D341Med (cell line): ENCODE results near the gene ARRB2.
"Not testable (repeated sequence)": the region's sequence is repeated elsewhere in the genome, so short reads cannot be mapped to it uniquely, and the experiment has no call there.

ENCODE experiments used
- DNase-seq: peaks from one replicate; pipeline ENCODE4 v3.0.0; 2012; ENCODE audit warnings: low spot score

The ARRB2 gene

DNA sequence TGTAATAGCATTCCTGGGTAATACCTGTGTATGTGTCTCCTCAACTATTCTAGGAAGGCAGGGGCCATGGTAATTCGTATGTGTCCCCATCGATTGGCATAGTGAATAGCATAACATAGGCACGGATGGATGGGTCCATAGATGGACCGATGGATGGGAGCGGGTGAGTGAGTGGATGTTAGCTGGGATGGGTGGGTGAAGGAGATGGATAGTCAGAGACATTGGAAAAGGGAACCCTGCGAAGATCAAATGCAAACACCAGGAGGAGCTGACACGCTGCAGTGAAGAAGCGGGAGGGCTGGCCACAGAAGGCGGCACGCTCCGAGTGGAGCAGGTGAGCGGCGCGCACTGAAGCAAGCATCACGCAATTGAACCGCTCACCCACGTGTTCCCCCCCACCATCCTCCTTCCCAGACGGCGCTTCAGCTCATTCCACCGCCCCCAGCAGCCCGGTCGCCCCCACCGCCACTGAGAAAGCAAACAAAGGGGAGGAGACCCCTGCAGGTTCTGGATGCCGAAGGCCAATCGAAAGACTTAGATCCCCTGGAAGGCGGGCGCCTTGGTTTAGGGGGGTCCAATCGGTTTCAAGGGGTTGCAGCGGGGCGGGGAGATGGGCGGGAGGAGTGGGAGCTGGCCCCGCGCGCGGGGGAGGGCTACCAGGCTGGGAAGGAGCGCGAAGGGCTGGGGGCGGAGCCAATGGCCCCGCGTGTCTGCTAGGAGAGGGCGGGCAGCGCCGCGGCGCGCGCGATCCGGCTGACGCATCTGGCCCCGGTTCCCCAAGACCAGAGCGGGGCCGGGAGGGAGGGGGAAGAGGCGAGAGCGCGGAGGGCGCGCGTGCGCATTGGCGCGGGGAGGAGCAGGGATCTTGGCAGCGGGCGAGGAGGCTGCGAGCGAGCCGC, at the start of gene ARRB2:
ARRB2 (plus strand) TSS at position 839 of the 899 bp plus-strand sequence. CDS start 90 bp downstream, outside the sequence.
- peak; percentile 92 for DNase-seq

DNA sequence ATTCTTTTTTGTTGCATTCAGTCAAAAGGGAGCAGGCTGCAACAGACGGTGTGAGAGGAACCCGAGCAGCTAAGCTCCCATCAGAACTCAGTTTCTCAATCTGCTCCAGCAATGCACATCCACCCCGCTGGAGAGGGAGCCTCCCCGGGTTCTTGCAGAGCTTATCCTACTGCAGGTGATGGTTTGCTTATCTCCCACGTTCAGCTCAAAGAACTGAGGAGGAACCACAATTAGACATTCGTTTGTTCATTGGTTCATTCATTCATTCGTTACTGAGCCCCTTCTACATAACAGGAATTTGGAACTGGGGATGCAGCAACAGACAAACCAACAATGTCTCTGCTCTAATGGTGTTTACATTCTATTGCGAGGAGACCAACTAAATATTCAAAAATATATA, 46.7 kb upstream of the ARRB2 start:
- DNase-seq = no peak

GRCh38 chr17:4664230-4664629, 46.2 kb upstream of the ARRB2 start:
- DNase-seq = no peak

GRCh38 chr17:4665027-4665426, 45.4 kb upstream of the ARRB2 start:
- DNase-seq = no peak

DNA sequence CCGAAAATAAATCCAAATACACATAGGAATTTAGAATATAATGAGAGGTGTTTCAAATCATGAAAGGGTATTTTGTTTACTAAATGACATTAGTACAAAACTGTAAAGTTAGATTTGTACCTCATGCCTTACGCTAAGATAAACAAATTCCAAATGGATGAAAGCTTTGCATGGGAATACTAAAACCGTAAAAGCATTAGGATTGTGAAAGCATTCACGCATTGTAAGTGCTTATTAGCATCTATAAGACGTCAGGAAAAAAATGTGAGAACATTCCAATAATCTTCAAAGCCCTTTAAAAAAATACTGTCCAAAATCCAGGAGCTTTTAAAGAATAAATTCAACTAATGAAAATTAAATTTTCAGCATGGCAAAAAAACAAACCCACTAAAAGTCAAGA, 44.1 kb upstream of the ARRB2 start:
- no peak for DNase-seq

GRCh38 chr17:4667166-4667565, 43.3 kb upstream of the ARRB2 start:
- no peak for DNase-seq

- no peak for DNase-seq
These were observed 38.3 kb upstream of the ARRB2 start for GRCh38 chr17:4672055-4672630.

DNA sequence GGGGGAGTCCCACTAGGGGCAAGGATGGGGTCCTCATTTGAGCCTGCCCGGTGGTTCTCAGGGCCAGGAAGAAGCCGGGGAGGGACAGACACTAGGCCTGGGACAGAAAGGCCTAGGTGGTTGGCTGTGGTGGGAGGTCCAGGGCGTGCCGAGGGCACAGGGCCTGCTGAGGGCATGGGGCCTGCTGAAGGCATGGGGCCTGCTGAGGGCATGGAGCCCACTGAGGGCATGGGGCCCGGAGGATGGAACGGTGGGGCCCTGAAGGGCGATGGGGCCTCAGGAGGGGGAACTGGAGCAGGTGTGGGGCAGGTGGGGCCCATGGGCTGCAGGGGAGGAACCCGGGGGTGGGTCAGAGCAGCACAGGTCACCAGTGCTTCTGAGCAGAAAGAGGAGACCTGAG, 37.7 kb upstream of the ARRB2 start:
- DNase-seq = no peak

- DNase-seq = no peak
These were observed 37.3 kb upstream of the ARRB2 start for GRCh38 chr17:4673169-4673568.

- DNase-seq = no peak
These were observed 36.3 kb upstream of the ARRB2 start for GRCh38 chr17:4673986-4674684.

DNA sequence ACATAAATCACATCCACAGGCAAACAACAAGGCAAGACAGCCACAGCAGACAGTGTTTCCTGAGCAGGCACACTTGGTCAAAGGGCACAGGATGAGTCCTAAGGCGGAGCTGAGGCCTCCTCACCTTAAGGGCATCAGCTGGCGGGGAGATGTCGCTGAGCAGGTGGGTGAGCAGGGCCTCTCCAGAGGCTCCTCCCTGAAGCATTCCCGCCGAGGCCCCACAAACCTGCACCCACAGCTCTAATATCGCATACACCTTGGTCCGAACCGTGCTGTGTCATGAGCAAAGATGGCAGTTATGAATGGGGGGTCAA, 35.8 kb upstream of the ARRB2 start:
- no peak for DNase-seq

DNA sequence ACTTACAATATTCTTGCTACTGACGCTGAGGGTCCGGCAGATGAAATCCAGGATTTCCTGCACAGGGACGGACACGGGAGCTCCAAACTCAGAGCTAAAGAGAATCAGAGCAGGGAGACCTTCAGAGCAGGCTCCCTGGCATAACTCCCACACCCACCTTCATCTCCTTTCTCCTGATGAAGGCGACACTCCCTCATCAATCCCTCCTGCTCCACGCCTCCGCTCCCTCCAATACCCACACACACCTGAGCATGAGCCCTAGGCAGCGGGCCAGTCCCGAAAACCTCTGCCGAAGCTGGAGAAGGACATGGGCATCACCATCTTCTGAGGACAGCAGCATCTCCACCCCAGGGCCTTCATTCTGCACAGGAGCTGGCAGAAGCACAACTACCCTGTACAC, 34.6 kb upstream of the ARRB2 start:
- no peak for DNase-seq

DNA sequence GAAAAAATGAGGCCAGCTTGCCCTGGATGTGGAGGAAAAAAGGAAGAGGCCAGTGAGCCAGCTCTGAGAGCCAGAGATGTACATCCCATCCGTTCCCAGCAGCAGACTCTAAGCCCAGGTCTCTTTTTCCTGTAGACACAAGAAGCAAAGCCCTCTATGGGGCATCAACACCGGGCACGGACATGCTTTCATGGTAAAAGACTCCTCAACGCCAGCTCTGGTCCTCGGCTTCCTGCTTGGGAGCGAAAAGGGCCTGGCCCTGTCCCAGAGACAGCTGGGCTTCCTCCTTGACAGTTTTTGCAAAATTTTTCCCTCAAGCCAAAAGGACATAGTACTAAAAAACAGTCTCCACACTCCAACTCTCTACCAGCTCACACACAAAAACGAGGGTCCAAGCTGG, 33.6 kb upstream of the ARRB2 start:
- no peak for DNase-seq

GRCh38 chr17:4678448-4679026, 31.9 kb upstream of the ARRB2 start:
- no peak for DNase-seq

- DNase-seq = no peak
These were observed 30.8 kb upstream of the ARRB2 start for GRCh38 chr17:4679658-4680057.

- DNase-seq = not testable (repeated sequence)
These were observed 26.7 kb upstream of the ARRB2 start for GRCh38 chr17:4683739-4684138.

DNA sequence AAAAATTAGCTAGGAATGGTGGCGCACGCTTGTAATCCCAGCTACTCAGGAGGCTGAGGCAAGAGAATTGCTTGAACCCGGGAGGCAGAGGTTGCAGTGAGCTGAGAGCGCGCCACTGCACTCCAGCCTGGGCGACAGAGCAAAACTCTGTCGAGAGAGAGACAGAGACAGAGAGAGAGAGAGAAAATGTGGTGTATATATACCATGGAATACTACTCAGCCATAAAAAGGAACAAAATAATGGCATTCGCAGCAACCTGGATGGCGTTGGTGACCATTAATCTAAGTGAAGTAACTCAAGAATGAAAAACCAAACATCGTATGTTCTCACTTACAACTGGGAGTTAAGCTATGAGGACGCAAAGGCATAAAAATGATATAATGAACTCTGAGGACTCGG, 20.6 kb upstream of the ARRB2 start:
- DNase-seq = not testable (repeated sequence)

DNA sequence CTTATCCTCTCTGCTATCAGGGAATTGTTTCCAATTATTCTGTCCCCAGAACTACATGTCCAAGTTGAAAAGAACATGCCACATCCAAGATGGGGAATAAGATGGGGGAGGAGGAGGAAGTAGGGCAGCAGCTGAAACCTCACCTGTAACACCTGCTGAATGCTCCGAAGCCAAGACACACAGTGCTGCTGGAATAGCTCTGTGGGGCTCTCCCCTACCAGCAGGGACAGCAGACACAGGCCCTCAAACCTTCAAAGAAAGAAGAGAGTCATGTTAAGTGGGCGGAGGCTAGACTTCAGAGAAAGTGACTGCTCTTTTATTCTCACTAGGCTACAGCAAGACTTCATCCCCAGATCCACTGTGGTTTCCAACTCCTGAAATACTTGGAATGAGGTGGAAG, 19.7 kb upstream of the ARRB2 start:
- DNase-seq = no peak

DNA sequence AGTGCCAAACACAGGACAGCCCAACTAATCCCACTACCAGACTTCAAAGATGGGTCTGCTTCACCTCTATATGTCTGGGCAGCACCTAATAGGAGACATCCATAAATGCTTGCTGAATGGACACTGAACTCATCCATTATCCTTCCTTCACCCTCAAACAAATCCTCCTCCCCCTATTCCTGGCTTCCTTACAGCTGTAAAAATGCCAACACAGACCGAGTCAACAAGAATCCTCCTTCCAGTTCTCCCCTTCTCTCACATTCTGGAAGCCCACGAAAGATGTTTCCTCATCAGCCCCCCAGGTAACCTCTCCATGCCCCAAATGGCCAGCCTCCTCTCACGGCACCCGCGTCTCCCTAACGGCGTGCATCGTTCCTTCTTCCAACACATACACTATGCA, 18.7 kb upstream of the ARRB2 start:
- no peak for DNase-seq

DNA sequence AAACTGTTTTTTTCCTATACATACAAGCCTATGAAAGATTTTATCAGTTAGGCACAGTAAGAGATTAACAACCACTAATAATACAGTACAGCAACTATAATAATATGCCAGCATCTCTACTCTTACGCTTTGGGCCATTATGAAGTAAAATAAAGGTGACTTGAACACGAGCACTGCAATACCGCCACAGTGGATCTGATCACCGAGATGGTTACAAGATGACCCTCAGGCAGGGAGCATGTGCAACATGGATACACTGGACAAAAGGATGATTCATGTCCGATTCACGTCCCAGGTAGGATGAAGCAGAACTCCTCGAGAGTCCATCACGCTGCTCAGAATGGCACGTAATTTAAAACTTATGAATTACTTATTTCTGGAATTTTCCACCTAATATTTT, 17.0 kb upstream of the ARRB2 start:
- DNase-seq = no peak

DNA sequence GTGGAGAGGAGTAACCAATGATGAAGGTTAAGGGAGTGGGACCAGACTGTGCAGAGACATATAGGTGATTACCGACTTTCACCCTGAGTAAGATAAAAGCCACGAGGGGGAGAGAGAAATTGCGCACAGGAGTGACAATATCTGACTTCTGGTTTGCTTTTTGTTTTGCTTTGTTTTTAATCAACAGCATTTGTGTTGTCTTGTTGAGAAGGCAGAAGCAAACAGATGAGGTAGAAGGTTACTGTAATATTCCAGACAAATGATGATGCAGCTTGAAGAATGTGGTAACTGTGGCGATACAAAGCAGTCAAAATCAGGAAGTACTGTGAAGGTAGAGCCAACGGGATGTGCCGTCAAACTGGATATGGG, 14.0 kb upstream of the ARRB2 start:
- DNase-seq = no peak

- DNase-seq = not testable (repeated sequence)
These were observed 10.9 kb upstream of the ARRB2 start for GRCh38 chr17:4699401-4700056.
